GM18858 (cell line): ENCODE results near the gene CETP.
A peak's percentile ranks its signal among the peaks of the same experiment; 100 is the strongest.
"Not testable (repeated sequence)": the region's sequence is repeated elsewhere in the genome, so short reads cannot be mapped to it uniquely, and the experiment has no call there.

Experiments used
- ATAC-seq: cut with Tn5 transposase; IDR thresholded peaks from one replicate; pipeline ENCODE4 v1.9.1; 2021; ENCODE audit not compliant: unreplicated experiment

The CETP gene

GRCh38 chr16:56933828-56934598, 27.7 kb upstream of the CETP start:
- ATAC-seq: no peak

- not testable (repeated sequence) for ATAC-seq
Observed at GRCh38 chr16:56934599-56935145, 27.1 kb upstream of the CETP start.

DNA sequence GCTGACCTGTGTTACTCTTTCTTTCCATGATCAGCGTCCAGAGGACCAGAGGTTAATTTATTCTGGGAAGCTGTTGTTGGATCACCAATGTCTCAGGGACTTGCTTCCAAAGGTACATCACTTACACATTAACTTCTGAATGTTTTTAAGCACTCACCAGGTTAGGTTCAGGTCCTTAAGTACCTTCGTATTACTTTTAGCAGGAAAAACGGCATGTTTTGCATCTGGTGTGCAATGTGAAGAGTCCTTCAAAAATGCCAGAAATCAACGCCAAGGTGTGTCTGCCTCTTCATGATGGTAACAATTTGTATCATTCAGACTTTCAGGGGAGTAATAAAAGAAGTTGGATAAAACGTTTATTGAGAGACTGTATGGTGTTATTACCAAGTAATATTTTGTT, 26.5 kb upstream of the CETP start:
- ATAC-seq: no peak

- no peak for ATAC-seq
Observed at GRCh38 chr16:56936491-56936890, 25.3 kb upstream of the CETP start.

DNA sequence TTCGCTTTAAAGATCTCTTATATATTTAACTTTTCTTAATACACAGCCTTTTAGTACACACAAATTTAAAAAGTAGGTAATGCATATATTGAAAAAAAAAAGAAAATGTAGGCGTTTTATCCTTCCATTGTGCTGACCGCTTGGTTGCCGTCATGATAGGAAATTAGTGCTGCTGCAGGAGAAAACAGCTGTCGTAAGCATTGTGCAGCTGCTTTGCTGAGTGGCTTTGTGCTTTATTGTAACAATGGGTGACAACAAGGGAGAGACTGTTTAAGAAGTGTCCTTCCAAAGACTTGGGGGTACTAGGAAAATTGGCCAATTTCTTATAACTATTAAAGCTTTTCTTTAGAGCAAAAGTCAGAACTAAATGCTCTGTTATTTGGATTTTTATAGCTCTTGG, 24.8 kb upstream of the CETP start:
- ATAC-seq: no peak

DNA sequence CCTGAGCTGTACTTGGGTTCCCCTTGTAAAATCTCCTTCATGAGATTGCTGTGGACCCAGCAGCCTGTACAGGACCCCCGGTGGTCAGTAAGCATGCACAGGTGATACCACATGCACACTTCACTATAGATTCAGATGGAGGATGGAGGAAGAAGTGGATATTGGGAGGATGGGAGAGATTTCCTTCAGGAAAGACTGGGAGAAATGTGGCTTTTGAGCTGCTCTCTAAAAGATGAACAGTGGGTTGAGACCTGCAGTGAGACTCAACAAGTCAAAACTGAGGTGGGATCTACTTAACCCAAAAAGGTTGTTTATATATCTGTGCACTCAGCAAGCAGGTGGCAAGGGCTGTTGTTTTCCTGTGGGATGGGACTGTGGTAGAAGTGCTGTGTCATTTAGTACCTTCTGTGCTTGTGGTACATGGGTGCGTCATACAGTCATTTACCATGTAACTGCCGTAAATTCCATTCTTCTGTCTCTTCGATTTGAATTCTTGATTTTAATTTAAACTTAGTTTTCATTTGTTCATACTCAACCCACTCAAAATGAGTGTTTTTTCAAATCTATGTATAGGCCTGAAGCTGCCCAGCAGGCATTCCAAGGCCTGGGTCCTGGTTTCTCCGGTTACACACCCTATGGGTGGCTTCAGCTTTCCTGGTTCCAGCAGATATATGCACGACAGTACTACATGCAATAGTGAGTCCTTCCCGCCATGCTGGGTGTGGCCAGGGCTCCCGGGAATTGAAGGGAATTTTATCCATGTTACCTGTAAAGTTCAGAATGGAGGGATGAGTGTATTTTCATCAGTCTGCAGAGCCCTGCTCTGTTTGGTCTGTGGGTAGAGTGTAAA, 22.9 kb upstream of the CETP start:
- no peak for ATAC-seq

DNA sequence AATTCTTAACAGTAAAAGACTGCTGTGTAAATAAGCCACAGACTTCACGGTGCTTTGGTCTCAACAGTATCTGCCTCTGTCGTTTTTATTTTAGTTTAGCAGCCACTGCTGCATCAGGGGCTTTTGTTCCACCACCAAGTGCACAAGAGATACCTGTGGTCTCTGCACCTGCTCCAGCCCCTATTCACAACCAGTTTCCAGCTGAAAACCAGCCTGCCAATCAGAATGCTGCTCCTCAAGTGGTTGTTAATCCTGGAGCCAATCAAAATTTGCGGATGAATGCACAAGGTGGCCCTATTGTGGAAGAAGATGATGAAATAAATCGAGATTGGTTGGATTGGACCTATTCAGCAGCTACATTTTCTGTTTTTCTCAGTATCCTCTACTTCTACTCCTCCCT, 21.9 kb upstream of the CETP start:
- ATAC-seq: no peak

DNA sequence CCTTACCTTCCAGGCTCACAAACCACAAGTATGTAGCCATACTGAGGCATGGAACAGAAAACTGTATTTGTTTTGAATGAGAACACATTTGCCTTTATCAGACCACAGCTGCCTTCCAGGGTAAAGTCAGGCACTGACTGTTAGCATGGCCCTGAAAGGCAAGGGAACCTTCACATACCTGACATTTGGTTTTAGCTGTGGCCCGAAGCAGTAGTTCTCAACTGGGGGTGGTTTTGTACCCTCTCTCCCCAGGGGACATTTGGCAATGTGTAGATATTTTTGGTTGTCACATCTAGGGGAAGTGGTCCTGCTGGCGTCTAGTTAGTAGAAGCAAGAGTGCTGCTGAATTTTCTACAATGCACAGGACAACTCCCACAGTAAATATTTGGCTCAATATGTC, 20.7 kb upstream of the CETP start:
- ATAC-seq: no peak

- ATAC-seq: no peak
Observed at GRCh38 chr16:56941856-56942331, 19.9 kb upstream of the CETP start.

GRCh38 chr16:56943761-56944375, 17.9 kb upstream of the CETP start:
- ATAC-seq: no peak

DNA sequence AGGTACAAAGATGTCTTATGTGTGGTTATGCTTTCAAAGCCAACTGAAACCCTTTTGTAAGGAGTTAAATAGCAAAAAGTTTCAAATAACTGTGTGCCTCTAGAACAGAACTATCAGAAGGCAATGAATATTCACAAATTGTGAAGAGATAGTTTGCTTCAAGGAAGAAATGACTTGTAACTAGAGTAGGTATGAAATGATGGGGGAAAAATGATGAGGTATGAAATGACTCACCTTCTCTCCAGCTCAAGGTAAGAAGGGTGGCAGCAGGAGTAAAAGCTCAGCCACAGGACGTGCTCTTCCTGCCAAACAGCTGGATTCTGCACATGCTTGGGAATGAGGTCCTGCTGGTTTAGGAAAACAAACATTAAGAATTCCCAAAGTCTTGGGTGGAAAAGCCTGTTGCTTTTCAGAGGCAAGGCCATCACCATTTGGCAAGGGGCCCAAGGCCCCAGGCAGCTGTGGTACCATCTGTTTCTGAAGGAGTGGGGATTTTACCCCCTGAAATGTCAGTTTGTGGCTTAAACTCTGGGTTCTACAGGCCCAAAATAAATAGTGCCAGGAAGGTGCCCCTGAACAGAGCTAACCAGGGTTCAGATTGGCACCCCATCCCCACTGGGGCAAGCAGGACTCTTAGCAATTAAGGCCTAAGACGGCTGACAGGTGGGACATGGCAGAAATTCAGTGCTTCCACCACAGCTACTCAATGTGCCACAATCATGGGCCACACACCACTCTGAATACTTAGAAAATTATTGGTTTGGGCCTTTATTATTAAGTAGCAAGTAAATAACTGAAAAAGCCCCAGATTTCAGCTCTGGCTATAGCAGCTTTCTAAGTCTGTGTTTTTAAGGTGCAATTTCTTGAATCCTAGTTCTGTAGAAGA, 16.6 kb upstream of the CETP start:
- peak; percentile 42 for ATAC-seq

GRCh38 chr16:56945847-56946527, 15.8 kb upstream of the CETP start:
- ATAC-seq: no peak

DNA sequence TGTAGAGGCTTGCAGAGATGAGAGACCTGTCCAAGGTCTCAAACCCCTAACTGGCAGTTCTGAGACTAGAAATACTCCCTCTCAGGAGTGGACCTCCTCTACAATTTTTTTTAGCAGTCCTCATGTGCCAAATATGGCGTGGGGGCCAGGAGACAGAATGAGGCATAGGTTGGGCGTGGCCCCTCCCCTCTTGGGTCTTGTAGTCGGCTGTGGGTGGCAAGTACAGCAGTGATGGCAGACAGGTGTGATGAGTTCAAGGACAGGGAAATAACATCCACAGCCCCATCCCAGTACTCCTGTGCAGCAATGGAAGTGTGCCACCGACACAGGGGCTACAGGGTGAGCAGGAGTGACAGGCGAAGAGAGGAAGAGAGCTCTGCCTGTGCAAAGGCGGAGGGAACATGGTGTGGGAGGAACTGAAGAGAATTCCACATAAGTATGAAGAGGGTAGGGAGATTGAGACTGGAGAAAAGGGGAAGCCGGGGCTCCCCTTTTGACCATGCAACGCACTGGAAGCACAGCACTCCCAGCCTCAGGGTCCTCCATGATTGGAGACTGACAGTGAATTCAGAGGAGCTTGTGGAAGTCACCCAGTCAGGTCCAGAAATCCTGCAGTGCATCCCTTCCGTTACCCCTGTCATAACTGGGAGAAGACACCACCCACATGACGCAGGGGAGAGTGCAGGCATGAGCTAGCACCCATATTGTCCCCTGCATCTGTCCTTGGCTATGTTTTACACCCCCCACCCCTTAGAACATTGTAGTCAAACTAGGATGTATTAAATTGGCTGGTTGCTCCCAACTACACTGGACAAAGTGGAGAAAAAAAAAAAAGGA, 14.8 kb upstream of the CETP start:
- ATAC-seq: no peak

GRCh38 chr16:56947604-56947995, 14.2 kb upstream of the CETP start:
- ATAC-seq: no peak

DNA sequence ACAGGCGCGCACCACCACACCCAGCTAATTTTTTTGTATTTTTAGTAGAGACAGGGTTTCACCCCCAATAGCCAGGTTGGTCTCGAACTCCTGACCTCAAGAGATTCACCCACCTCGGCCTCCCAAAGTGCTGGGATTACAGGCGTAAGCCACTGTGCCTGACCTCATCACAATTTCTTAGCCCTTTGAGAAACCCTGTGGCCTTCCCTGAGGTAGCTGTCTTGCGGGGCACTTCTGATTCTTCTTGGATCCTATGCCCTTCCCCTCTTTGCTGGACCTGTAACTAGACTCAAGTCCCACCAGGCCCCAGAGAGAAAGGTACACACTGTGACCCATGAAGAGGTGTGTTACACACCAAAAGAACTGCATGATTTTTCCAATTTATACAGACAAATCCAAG, 13.5 kb upstream of the CETP start:
- ATAC-seq: no peak

DNA sequence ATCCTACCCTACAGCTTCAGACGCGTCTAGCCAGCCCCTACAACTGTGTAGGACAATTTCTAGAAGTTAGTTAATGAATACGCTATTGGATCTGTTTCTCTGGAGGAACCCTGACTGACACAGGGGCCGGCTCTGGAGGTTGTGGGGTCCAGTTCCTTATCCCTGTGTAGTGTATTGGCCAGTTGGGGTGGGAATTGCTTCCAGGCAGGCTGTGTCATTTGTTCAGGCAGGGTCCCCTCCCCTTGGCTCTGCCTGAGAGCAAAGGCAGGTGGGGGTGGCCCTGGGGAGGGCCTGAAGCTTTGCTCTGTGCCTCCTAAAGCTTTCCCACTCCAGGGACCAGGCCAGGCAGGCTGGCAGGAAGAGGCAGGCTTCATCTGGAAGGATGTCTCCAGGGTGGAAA, 11.7 kb upstream of the CETP start:
- ATAC-seq: no peak

DNA sequence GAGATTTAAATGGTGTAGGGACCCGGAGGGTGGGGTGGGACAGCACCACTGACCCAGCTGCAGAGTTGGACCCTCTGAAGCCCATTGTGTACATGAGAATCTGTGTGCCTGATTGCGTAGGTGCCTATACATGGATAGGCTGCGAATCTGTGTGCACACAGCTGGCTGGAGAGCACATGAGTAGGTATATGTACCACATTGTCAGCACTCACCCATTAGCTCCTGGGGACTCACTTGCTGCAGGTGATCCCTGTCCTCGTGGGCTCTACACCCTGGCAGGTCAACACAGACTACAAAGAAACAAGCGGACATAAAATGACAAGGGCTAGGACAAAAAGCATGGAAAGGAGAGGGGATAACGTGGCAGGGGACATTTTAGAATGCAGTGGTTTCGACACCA, 11.3 kb upstream of the CETP start:
- ATAC-seq: no peak

DNA sequence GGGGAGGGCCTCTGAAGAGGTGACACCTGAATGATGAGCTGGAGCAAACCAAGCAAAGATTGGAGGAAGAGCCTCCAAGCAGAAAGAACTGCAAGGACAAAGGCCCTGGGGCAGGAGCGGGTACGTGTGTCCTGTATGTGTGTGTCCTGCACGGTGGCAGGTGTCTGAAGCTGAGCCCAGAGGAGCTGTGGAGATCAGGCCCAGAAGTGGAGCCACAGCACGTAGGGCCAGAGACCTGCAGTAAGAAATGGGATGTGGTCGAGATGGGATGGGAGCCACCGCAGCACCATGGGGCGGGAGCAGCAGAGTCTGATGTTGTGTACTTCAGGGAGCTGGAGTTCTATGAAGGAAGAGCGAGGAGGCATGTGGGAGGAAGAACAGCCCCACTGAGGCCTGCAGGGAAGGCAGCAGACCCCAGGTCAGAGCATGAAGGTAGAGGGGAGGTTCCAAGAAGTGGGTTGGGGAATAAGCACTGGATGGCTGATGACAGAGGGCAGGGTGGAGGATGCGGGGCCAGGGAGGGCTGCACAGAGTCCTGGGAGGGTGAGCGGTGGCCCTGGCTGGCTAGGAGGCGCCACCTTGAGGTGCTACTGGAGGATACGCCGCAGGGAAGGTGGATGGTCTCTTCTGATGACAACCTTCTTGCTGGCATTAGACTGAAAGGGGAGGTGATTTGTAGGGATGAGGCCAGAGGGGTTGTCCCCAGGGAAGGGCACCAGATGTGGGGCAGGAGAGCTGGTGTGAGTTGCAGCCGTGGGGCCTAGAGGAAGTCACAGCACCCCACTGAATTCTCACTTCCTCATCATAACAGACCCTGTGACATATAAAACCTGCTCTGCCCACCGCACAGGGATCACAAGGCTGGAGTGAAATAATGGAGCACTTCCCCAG, 10.6 kb upstream of the CETP start:
- peak; percentile 49 for ATAC-seq
